ENCODE measurements around the gene TEAD1. TPM values are rescaled to one million over a fixed set of nuclear protein-coding genes. Genes with fewer than 3 reads are reported as not detected.

The TEAD1 gene
- total and polyA plus RNA-seq, 2 experiments from 2014 or later: 24.5 to 103 TPM

GRCh38 chr11:12886508-12886907 lies 212.3 kb downstream of the TEAD1 start:
- H3K4me1 Mint-ChIP-seq: peaks cover 11% of the 10 kb centered on the region
- Histone ChIP-seq H3K4me3 (no peak overlapping the region), H3K27ac (ENCODE audit: low read depth) (no peak overlapping the region), H4K20me1 (replicated peaks; ENCODE audit: insufficient read depth) (no peaks in the 10 kb centered on the region), H3K4me1 (ENCODE audit: insufficient read depth) (no peaks in the 10 kb centered on the region), H3F3A (replicated peaks; ENCODE audit: low read depth) (no peaks in the 10 kb centered on the region), H3K4me2 (no peak overlapping the region), H3K9me2 (ENCODE audit: insufficient read depth) (no peaks in the 10 kb centered on the region), H2AFZ (no peak overlapping the region), H3K27me3 (ENCODE audit: insufficient read depth) (no peaks in the 10 kb centered on the region), H3K79me2 (replicated peaks; ENCODE audit: insufficient read depth) (peaks cover 3% of the 10 kb centered on the region; the same call in 1 of the 2 replicates), H3K36me3 (ENCODE audit: insufficient read depth) (no peaks in the 10 kb centered on the region; the same call in 1 of the 2 replicates)
- TF ChIP-seq CTCF (conservative IDR thresholded peaks at IDR 0.05; ENCODE audit: low read depth in 2 of 2): no peak
- TF ChIP-seq ETS1 (IDR thresholded peaks at IDR 0.05): no peak
- TF ChIP-seq EZH2 (IDR thresholded peaks at IDR 0.05; ENCODE audit: low read depth, unreplicated experiment): no peak
- no peak for TF ChIP-seq STAT1 (IDR thresholded peaks at IDR 0.05; ENCODE audit: unreplicated experiment)
- no peak for TF ChIP-seq ZNF331 (CRISPR knock-in tag; IDR thresholded peaks at IDR 0.05; ENCODE audit: low read depth)
- TF ChIP-seq ZNF462 (CRISPR knock-in tag; IDR thresholded peaks at IDR 0.05): no peak
- no peak for TF ChIP-seq JUNB (IDR thresholded peaks at IDR 0.05; ENCODE audit: unreplicated experiment)
- no peak for TF ChIP-seq REST (IDR thresholded peaks at IDR 0.05; ENCODE audit: unreplicated experiment)
- TF ChIP-seq CREB1 (CRISPR knock-in tag; IDR thresholded peaks at IDR 0.05; ENCODE audit: low read depth): no peak
- no peaks in the 10 kb centered on the region for H3K9me3 Mint-ChIP-seq
- H3K27ac Mint-ChIP-seq: no peak overlapping the region
- peaks cover 62% of the 10 kb centered on the region for H3K36me3 Mint-ChIP-seq (ENCODE audit: low read depth)
- ATAC-seq (no peak), DNase-seq (ENCODE audit: low spot score) (no peak)
- no peak overlapping the region for H3K4me3 Mint-ChIP-seq
- peaks cover 2% of the 10 kb centered on the region for H3K27me3 Mint-ChIP-seq (ENCODE audit: insufficient read depth, low read depth, poor library complexity)
